Effector CD8-positive, alpha-beta T cell (primary cell): ENCODE data around the gene LSM10.

ENCODE experiments used
- DNase-seq: peaks from one replicate; lab custom pipeline; 2025; lab: John Stamatoyannopoulos, UW

Gene LSM10

DNA sequence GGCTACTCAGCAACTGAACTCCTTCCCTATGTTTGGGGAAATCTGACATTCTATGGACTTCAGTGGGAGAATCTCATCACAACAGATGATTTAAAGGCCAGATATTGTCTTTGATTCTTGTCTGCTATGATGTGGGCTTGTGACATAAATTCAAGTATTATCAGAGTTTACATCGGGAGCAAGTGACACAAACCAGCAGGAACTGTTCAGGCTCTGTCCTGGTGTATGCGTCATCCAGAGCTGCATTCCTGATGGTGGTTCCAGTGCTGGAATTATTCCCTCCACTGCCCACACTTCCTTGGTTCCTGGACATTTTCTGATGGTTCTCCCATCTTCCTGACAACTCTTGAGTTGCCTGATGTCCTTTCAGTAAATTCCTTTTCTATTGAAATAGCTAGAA, 10.8 kb upstream of the LSM10 start:
- no peak for DNase-seq

DNA sequence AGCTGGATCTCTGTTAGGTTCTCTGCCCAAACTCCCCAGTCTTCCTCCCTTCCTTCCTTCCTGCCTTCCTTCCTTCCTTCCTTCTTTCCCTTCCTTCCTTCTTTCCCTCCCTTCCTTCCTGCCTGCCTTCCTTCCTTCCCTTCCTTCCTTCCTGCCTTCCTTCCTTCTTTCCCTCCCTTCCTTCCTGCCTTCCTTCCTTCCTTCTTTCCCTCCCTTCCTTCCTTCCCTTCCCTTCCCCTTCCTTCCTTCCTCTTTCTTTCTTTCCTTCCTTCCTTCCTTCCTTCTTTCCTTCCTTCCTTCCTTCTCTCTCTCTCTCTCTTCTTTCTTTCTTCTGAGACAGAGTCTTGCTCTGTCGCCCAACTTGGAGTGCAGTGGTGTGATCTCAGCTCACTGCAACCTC, 8.7 kb upstream of the LSM10 start:
- no peak for DNase-seq

DNA sequence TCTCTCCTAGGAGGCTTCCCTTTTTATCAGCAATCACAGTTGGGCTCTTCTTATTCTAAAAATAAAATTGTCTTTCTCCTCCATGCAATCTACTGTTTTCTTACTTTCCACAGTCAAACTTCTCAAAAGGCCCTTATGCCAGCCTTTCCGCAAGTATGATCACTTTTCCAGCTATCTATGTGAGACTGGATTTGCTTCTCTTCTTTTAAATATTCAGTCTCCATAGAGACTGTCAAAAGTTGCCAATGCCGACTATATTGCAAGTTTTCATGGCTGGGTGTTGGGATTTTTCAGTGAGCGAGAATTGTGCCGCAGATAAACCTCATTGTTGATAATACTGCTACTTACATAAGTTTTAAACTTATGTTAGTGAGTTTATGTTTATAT, 4.8 kb upstream of the LSM10 start:
- no peak for DNase-seq

DNA sequence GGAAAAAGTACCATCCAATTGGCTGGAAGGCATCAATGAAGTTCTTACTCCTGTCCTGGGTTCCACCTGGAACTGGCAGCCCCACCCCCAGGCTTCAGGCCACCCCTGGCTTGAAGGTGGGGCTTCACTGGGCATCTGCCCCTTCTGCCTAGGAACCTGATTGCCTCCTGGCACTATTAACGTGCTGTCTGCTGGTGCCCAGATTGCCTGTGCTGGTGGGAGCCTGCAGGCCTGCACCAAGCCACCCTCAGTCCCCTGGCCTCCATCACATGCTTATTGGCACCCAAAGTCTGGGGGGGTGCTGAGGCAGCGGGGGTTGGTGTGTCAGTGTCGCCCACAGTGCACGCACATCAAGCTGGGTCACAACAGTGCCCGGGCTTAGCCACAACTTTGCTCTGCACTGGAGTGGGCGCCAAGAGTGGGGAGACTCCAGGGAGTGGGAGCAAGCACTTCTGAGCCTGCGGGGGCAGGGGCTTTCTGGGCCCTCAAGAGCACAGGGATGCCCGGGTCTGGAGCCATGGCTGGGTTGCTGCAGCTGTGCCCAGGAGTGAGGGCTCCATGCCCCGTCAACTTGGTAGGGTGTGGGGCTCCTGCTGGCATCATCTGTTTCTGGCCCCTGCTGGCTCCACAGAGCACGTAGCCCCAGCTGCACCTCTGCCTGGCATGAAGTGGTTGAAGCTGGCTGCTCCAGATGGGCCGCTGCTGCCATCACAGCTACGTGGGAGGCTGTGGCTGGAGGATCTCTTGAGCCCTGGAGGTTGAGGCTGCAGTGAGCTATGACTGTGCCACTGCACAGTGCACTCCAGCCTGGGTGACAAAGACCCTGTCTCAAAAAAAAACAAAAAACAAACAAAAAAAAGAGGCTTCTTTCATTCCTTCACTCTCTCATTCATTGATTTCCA, 4.1 kb upstream of the LSM10 start:
- DNase-seq = no peak

DNA sequence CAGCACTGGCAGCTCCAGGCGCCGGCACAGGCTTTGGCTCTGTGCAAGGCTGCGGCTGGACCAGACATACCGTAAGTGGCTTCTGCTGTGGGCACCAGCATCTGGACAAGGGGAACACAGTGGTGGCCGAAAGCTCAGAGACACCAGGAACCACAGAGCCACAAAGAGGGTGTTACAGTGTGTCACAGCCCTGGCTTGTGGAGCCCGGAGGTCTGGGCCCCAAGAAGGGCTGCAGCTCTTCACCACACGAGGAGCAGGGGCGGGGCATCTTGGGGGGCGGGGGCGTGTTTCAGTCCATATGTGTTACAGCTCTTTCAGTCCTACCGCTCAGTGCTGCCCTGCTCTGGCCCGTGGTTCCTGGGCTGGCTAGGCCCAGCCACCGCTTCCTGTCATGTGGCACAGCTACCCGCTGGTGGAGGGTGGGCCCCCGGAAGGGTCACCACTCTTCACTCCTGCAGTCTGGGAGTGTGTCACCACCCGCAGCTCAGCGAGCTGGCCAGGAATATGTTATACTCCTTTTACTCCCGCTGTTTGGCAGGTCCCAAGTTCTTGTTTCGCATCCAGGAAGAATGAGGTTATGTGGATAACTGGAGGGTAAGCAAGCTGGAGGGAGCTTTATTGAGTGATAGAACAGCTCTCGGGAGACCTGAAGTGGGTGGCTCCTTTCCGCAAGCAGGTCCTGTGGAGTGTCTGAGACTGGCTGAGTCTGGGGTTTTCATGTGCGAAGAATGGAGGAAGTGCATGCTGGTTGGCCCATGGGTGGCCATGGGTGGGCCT, 3.3 kb upstream of the LSM10 start:
- DNase-seq = no peak

DNA sequence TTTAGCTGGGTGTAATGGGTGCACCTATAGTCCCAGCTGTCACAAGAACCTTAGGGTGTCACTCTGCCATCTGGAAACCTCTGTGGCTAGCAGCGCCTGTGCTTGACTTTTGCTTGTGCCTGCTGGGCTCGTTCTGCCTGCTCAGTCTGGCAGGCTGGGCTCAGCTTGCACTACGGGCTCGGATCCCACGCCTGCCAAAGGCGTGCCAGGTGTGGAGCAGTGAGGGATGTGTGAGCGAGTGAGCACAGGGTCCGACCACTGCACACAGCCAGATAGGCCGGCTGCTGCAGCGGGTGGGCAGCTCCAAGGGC, 2.8 kb upstream of the LSM10 start:
- DNase-seq = no peak

DNA sequence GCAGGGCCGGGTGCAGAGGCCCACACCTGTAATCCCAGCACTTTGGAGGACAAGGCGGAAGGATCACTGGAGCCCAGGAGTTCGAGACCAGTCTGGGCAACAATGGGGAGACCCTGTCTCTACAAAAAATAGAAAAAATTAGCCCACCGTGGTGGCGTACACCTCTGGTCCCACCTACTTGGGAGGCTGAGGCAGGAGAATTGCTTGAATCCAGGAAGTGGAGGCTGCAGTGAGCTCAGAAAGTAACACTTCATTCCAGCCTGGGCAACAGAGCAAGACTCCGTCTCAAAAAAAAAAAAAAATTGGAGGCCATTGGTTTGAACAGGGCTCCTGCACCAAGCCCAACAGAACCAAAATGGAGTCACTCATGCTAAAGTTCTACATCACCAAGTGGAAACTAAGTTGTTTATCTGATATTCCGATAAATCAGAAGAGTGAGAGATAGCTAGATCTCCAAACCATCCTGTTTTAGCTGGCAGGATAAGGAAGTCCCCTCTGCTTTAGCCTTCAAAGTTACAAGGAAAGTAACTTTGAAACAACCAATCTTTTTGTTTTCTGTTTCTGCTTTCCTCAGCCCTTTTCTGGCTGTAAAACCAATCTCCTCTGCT, 766 bp upstream of the LSM10 start:
- no peak for DNase-seq

DNA sequence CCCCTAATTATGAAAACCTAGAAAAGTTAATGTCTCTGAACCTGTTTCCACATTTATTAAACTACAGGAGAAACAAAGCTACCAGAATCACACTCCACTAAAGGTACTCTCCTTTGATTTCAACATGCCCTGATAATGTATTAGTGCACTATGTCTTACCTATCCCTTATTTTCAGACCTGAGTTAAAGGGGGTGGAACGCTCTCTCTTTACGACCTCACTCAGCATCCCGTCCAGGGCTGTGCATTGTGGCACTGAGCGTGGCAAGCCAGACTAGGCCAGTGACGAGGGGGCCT, 678 bp downstream of the LSM10 start:
- DNase-seq = no peak

DNA sequence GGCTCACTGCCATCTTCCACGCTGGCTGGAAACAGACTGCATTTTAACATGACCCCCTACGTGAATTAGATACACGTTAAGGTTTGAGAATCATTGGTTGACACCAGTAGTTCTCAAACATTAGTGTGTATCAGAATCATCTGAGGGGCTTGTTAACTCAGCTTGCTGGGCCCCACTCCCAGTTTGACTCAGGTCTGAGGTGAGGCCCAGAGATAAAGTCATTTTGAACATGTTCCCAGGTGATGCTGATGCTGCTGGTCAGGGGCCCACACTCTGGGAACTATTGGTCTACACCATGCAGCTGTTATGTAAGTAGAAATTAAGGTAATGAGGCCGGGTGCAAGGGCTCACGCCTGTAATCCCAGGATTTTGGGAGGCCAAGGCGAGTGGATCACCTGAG, 1.3 kb downstream of the LSM10 start:
- DNase-seq = no peak

DNA sequence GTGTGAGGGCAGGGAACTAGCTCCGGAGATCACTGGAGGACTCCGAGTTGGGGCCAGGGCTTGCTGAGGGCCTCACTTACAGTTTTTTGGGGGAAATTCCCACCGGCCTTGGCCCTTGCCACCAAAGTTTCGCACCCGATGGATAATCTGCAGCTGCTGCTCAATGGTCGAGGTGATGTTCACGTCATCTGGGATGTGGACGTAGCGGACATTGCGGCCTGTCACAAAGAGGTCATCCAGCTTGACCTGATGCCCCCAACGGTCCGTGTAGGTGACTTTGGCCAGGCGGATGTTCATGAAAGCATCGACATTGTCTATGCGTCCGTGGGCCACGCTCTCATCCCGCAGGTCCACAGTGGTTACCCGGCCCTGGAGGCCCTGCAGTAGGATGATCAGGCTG, 4.0 kb downstream of the LSM10 start:
- DNase-seq = no peak

DNA sequence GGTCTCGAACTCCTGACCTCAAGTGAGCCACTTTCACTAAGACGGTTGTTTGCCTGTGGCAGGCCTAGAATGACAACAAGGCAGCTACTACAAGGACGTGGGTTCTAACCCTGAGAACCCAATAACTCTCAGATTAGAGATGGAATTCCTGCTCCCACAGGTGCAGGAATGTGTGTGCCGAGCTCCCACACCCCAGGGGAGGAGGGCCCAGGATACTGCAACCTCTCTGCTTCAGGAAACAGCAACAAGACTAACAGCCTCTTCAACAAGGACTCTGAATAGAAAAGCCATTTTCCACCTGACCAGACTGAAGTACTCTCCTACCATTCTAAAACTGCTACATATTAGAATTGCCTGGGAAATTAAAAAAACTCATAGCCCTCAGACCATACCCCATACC, 4.9 kb downstream of the LSM10 start:
- no peak for DNase-seq

DNA sequence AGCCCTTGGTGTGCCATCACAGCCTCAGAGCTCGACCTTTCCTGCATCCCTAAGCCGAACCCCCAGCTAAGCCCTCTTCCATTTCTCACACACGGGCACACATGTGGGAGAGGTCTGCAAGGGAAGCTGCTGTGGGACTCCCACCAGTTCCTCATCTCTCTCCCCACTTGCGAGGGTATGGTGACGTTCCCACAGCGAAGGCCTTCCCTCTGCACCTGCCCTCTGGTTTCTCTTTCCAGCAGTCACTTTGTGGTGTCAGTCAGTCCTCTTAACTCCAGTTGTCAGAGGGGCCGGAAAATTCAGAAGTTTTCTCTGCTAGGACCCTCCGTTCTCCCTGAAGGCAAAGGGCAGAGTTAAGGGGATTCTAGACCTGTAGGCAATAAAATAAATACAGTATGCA, 6.4 kb downstream of the LSM10 start:
- DNase-seq = no peak

DNA sequence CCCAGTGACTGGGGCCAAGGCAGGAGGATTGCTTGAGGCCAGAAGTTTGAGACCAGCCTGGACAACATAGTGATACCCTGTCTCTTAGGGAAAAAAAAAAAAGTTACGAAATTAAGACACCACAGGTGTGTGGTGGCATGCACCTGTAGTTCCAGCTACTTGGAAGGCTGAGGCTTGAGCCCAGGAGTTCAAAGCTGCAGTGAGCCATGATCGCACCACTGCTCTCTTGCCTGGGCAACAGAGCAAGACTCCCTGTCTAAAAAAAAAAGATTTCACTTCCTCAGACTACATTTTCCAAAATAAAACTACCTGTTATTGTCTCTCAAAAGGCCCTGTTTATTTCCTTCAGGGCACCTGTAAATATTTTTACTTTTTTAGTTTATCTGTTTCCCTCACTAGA, 7.3 kb downstream of the LSM10 start:
- no peak for DNase-seq

DNA sequence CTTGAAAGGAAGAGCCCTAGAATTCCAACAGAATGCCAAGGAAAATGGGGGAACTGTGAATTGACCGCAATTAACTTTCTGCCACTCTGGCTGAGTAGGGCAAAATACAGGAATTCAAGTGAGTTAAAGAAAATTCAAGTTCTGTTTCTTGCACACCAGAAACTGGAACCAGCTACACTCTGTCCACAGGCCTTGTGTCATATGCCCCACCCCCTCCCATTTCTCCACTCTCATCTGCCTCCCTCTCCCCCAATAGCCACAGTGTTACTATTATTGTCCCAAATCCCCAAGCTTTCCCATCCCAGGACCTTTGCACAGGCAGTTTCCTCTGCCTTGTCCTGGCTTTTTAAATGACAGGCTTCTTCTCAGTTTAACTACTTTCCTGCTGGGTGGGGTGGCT, 7.7 kb downstream of the LSM10 start:
- no peak for DNase-seq

DNA sequence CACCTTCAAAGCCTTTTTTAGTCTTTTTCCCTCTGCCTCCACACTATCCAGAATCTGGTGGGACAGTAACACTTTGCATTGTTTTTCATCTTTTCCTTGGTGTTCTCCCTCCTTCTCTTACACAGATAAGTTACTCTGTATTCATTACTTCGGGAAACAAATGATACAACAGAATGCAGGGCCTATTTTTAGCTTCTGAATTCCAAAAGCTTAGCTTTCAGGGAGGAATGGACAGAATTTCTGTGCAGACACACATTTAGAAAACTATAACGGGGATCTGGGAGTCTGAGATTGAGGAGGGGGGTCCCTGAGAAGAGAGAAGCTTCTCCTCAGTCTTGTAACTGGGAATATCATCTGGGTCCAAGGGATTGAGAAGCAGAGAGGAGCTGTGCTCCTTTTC, 8.4 kb downstream of the LSM10 start:
- DNase-seq = no peak

DNA sequence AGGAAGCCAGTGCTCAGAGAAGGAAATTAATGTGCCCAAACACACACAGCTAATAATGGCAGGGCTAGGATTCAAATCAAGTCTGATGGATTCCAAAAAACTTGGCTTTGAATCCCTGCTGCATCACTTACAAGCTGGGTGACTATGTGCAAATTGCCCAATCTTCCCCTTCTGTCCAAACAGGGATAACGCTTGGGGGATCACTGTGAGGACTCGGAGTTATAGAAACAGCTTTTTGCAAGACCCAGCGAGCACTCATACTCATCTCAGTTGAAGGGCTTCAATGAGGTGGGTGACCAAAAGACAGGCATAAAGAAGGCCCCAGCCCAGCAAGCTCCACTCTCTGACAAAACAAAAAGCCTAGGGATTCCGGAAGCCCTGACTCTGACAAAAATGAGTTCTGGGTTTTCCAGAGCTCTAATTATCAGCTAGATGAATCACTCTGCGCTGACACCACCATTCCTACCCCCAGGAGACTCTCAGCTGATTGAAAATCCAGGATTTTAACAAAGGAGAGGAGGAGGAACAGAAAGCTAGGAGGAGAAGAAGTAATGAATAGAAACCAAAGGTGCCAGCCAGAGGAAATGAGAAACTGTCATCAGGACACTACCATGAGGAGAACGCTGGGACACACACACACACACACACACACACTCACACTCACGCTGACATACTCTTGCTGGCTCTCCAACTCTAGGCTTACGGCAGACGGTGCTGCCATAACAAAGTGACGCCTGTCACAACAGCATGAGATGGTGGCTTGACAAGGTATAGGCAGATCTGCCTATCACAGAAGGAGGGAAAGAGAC, 10.4 kb downstream of the LSM10 start:
- DNase-seq = no peak

DNA sequence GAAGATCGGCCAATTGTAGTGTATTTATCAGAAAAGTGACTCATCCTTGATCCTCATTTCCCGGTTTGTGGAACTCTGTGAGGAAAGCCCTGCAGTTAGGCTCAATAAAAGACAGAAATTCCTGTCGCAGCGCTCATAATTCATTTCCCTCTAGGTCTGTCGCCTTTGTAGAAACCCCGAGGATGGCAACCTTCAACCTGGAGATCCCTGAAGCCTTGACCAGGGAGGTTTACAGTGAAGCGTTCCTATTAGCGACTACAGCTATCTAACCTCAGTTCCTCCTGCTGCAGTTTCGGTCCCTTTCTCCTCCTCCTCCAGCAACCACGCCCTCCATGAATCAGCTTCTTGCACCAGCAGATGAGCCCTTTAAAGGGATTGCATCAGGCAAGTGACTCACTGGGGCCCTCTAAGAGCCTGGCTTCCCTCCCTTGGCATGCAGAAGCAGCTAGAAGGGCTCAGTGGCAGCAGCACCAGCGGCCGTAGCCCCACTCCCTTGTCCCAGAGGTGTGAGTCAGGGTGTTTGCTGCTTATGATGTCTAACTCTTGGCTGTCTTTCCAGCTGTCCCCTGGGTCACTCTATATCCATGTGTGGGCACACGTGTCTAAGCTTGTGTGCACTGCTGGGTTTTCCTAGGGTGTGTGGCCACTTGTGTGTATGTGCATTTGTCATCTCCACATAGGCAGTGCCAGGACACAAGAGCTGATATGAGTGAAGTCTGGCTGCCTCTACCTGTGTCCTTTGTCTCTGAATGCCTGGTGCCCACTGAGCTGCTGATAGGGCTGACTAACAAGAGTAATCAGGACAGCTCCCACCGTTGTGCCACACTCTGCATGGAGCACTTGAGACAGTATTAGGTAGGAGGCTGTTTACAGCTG, 11.2 kb downstream of the LSM10 start:
- peak; percentile 53 for DNase-seq

DNA sequence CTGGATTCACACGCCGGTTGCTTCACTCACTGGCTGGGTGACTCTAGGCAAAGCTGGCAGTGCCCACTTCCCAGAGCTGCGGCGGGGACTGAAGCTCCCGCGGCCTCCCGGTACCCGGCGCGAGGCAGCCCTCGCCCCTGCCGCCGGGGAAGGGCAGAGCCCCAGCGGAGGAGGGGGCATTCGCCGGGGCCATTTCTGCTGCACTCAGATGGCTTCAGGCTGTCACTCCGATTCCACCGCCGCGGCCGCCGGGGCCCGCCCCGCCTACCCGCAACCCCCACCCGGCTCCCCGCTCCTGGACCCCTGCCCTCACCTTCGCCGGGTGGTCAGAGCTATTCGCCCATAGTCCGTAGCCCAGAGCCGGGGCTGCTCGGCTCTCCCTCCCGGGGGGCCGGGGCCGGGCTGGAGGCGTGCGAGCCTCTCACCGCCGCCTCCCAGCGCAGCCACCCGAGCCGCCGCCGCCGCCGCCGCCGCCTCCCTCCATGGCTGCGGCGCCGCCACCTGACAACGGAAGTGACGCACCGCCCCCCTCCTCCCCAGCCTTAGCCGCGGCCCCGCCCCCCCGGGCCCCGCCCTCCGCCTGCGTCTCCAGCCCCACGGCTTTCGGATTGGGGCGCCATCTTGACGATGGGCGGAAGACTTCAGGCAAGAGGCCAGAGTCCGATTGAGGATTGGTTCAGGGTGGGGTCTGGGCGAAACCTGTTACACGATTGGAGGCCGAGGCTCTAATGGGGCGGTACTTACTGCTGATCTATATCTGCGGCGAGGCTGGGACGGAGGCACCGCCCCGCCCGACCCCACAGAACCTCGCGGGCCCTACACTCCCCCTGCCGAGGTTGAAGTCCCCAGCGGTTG, 12.1 kb downstream of the LSM10 start, which contains the start of gene STK40:
TSS of gene STK40 (minus strand) at position 515 of the 855 bp plus-strand sequence. CDS start 24,592 bp downstream, outside the sequence.
- DNase-seq = peak; percentile 97

DNA sequence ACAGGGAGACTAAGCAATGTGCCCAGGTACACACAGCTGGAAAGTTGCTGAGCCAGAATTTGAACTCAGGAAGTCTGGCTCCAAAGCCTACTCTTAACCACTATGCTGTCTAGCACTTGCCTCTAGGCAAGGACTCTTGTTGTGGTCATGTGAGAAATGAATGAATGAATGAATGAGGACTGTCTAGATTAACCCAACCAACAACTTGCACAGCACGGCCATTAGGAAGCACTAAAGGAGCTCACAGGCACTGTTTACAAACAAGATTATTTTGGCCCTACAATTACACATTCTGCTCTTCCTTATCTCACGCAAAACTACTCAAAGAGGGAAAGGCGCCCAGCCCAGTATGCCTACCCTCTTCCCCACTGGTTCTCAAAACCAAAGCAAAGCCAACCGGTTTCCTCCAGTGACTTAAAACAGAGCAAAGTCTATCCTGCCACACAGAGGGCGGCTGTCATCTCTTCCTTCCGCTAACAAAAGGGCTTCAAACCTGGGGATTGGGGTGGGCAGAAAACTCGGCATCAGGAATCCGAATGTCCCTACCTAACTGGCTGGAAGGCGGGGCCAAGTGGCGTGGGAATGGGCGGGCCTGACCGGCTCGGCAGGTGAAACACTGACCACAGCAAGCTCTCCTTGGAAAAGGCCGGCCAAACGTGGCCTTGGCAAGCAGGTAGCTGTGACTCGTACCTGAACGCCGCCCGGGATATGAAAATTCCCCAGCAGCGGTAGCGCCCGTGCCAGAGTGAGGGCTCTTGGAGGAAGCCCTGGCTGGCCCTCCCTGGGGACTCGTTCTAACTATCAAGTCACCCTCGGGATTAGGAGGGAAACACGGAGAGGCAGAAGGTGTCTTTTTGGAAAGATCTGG, 12.9 kb downstream of the LSM10 start:
- peak; percentile 19 for DNase-seq
